CD8-positive, alpha-beta memory T cell (primary cell): ENCODE measurements around the gene ADGRD2. TPM values are rescaled to one million over a fixed set of nuclear protein-coding genes. Genes with fewer than 3 reads are reported as not detected.

ENCODE experiments used
- CTCF ChIA-PET: fragments of 350-600 bp; sonication (Branson Sonifier 250); formaldehyde crosslinking; loops from one replicate; lab custom pipeline; 2021; ENCODE audit warnings: antibody characterized with exemption; lab: Charles Lee
- POLR2A ChIA-PET: fragments of 350-600 bp; sonication (Branson Sonifier 250); formaldehyde crosslinking; loops from one replicate; lab custom pipeline; 2021; ENCODE audit warnings: antibody characterized with exemption; lab: Charles Lee
- DNase-seq, 5 donors: peaks; one replicate each; pipeline versions ENCODE4 v3.0.0 to v3.0.0-alpha.2; 2020 to 2022; ENCODE audit warnings: mixed read lengths in 1 of 5
- H3K27ac ChIP-seq: one replicate; pipeline ENCODE4 v1.7.0; 2013; ENCODE audit warnings: low read depth, mild to moderate bottlenecking, low read length, moderate library complexity
- H3K27me3 ChIP-seq: 2 replicates; pipeline ENCODE4 v1.7.0; 2013; ENCODE audit warnings: low read length, mild to moderate bottlenecking; ENCODE audit not compliant: insufficient read depth, poor library complexity, severe bottlenecking
- H3K36me3 ChIP-seq: 2 replicates; pipeline ENCODE4 v1.7.0; 2013; ENCODE audit warnings: mild to moderate bottlenecking, low read length, moderate library complexity; ENCODE audit not compliant: insufficient read depth
- H3K4me1 ChIP-seq: 2 replicates; pipeline ENCODE4 v1.7.0; 2013; ENCODE audit warnings: mild to moderate bottlenecking, low read length, moderate library complexity; ENCODE audit not compliant: insufficient read depth
- H3K4me3 ChIP-seq: 2 replicates; pipeline ENCODE4 v1.7.0; 2013; ENCODE audit warnings: mild to moderate bottlenecking, low read length
- H3K9me3 ChIP-seq: 2 replicates; pipeline ENCODE4 v1.7.0; 2013; ENCODE audit warnings: mild to moderate bottlenecking, low read length
- H3K27ac Mint-ChIP-seq, 8 donors: one replicate each; pipeline ENCODE4 v1.8.0; 2020 to 2021; ENCODE audit warnings: mixed read lengths in 8 of 8, mild to moderate bottlenecking in 6 of 8, inconsistent platforms in 3 of 8, moderate library complexity in 3 of 8
- H3K27me3 Mint-ChIP-seq, 2 donors: one replicate each; pipeline ENCODE4 v1.8.0; 2020 to 2021; ENCODE audit warnings: mixed read lengths in 2 of 2, mild to moderate bottlenecking in 1 of 2, moderate library complexity in 1 of 2
- H3K36me3 Mint-ChIP-seq, 3 donors: one replicate each; pipeline ENCODE4 v1.8.0; 2020 to 2021; ENCODE audit warnings: mixed read lengths in 3 of 3, inconsistent platforms in 1 of 3, mild to moderate bottlenecking in 1 of 3
- H3K4me1 Mint-ChIP-seq, 3 donors: one replicate each; pipeline ENCODE4 v1.8.0; 2020 to 2021; ENCODE audit warnings: mixed read lengths in 3 of 3, inconsistent platforms in 1 of 3, mild to moderate bottlenecking in 1 of 3
- H3K4me3 Mint-ChIP-seq, 7 donors: one replicate each; pipeline ENCODE4 v1.8.0; 2020 to 2021; ENCODE audit warnings: mixed read lengths in 7 of 7, mild to moderate bottlenecking in 6 of 7, moderate library complexity in 4 of 7, inconsistent platforms in 2 of 7
- H3K9me3 Mint-ChIP-seq, 5 donors: one replicate each; pipeline ENCODE4 v1.8.0; 2020 to 2022; ENCODE audit warnings: mixed read lengths in 5 of 5, mild to moderate bottlenecking in 3 of 5, moderate library complexity in 2 of 5, inconsistent platforms in 1 of 5
- polyA plus RNA-seq: library from polyadenylated mRNA; unstranded; fragments of 300-500 nt; fragmentation: Illumina TruSeq; gene quantifications from one replicate; pipeline ENCODE4 v1.2.3, GENCODE V29; 2021
- total RNA-seq, 2 experiments: library from RNA; stranded (reverse); gene quantifications; one replicate each; pipeline ENCODE4 v1.2.3, GENCODE V29; 2021

Gene ADGRD2
- total and polyA plus RNA-seq, 3 experiments from 2014 or later: not detected

DNA sequence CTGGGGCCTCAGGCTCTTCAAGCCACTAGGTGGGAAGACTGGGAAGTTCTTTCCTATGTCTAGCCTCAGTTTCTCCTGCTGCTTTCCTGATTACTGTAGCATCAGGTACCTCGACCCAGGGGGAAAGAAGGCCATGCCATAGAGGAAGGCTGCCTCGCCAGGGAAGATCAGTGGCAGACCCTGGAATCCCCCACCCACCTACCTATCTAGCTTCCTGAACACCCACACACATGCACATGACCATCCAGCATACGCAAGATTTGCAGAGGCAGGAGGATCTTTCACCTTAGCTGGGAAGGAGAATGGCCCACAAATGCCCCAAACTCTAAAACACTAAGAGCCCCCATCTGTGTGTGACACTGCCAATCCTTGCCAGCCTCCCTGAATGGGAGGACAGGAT lies 49.0 kb downstream of the ADGRD2 start:
- Histone ChIP-seq H3K36me3 (no peaks in the 10 kb centered on the region), H3K4me1 (peaks cover 20% of the 10 kb centered on the region), H3K9me3 (no peaks in the 10 kb centered on the region), H3K27me3 (peaks cover 6% of the 10 kb centered on the region), H3K27ac (no peak overlapping the region), H3K4me3 (no peak overlapping the region)
- peaks cover 7 to 25% (median 11%) of the 10 kb centered on the region in 3 donors for H3K4me1 Mint-ChIP-seq
- ChIA-PET POLR2A (no interaction called here), CTCF (no interaction called here)
- H3K27me3 Mint-ChIP-seq: peaks cover 16 to 35% of the 10 kb centered on the region in 2 donors
- H3K9me3 Mint-ChIP-seq: no peaks in the 10 kb centered on the region
- H3K27ac Mint-ChIP-seq: no peak overlapping the region
- H3K36me3 Mint-ChIP-seq: no peaks in the 10 kb centered on the region
- peak overlapping the region in 1 of 7 donors; percentile 52 for H3K4me3 Mint-ChIP-seq
- DNase-seq: no peak

GRCh38 chr9:124500028-124500795 lies 50.0 kb downstream of the ADGRD2 start:
- Mint-ChIP-seq H3K9me3 (no peaks in the 10 kb centered on the region), H3K4me3 (no peak overlapping the region), H3K27me3 (peaks cover 19 to 35% of the 10 kb centered on the region in 2 donors), H3K27ac (no peak overlapping the region), H3K4me1 (peaks cover 7 to 22% (median 11%) of the 10 kb centered on the region in 3 donors), H3K36me3 (no peaks in the 10 kb centered on the region)
- Histone ChIP-seq H3K9me3 (no peaks in the 10 kb centered on the region), H3K27ac (no peak overlapping the region), H3K36me3 (no peaks in the 10 kb centered on the region), H3K27me3 (peaks cover 9% of the 10 kb centered on the region), H3K4me3 (no peak overlapping the region), H3K4me1 (peaks cover 20% of the 10 kb centered on the region)
- ChIA-PET CTCF (no interaction called here), POLR2A (no interaction called here)
- DNase-seq: peak in 1 of 5 donors; percentile 24

GRCh38 chr9:124500796-124501611 lies 50.8 kb downstream of the ADGRD2 start:
- Mint-ChIP-seq H3K27me3 (peaks cover 23 to 36% of the 10 kb centered on the region in 2 donors), H3K36me3 (no peaks in the 10 kb centered on the region), H3K4me3 (no peak overlapping the region), H3K9me3 (no peaks in the 10 kb centered on the region), H3K4me1 (peaks cover 4 to 18% (median 8%) of the 10 kb centered on the region in 3 donors), H3K27ac (no peak overlapping the region)
- peaks cover 14% of the 10 kb centered on the region for H3K4me1 ChIP-seq
- peaks cover 14% of the 10 kb centered on the region for H3K27me3 ChIP-seq
- CTCF ChIA-PET: no interaction called here
- no peaks in the 10 kb centered on the region for H3K36me3 ChIP-seq
- peak in 1 of 5 donors; percentile 30 for DNase-seq
- no peak overlapping the region for H3K27ac ChIP-seq
- POLR2A ChIA-PET: interaction anchor here (0.6 kb wide), 1 partner anchor 991 kb away, joined by 3 read pairs; no protein-coding TSS in a partner anchor
- H3K9me3 ChIP-seq: no peaks in the 10 kb centered on the region
- no peak overlapping the region for H3K4me3 ChIP-seq

- no peaks in the 10 kb centered on the region for H3K36me3 ChIP-seq
Observed at GRCh38 chr9:124501771-124502320, 51.6 kb downstream of the ADGRD2 start.

DNA sequence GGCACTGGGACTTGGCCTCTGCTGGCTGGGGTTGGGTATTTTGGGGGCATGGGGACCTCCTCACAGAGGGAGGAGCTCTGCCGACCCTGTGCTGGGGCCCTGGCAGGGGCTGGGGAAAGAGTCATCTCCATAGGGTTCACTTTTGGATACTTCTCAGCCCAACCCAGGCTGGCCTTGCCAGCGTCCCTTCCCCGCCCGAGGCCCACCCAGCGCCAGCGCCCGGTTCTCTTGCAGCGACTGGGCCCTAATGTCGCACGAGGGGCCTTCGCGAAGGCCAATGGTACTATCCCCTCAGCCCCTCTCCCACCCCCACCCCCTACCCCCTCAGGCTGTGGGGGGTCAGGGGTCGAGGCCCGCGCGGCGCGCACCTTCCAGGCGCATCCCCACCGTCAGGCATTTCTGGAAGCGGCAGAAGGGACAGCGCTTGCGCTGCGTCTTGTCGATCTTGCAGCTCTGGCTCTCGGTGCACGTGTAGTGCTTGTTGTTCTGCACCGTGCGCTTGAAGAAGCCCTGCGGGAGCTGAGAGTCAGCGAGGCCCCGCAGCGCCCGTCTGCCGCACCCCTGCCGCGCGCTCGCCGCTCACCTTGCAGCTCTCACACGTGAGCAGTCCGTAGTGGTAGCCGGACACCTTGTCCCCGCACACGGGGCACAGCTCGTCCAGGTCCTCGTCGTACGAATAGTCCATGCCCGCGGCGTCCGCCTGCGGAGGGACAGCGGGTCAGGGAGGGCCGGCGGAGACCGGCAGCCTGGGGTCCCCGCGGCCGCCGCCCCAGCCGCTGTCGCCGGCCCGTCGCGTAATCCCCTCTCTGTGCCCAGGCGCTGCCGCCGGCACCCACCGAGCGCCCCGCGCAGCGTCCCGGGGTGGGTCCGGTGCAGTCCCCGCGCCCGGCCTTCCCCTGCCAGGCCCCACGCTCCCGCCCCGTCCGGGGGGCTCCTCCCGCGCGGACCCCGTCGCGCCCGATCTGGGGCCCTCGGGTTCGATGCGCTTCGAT lies 52.8 kb downstream of the ADGRD2 start:
- H3K36me3 ChIP-seq: no peaks in the 10 kb centered on the region
- Mint-ChIP-seq H3K4me3 (no peak overlapping the region), H3K9me3 (no peaks in the 10 kb centered on the region), H3K36me3 (no peaks in the 10 kb centered on the region), H3K4me1 (peaks cover 3 to 10% (median 6%) of the 10 kb centered on the region in 3 donors), H3K27ac (no peak overlapping the region), H3K27me3 (peaks cover 30 to 37% of the 10 kb centered on the region in 2 donors)
- no peak overlapping the region for H3K4me3 ChIP-seq
- CTCF ChIA-PET: no interaction called here
- no peak overlapping the region for H3K27ac ChIP-seq
- DNase-seq: peak in 1 of 5 donors; percentile 35
- no peaks in the 10 kb centered on the region for H3K9me3 ChIP-seq
- peaks cover 4% of the 10 kb centered on the region for H3K4me1 ChIP-seq
- H3K27me3 ChIP-seq: peaks cover 14% of the 10 kb centered on the region
- POLR2A ChIA-PET: no interaction called here

More at GRCh38 chr9:124501771-124502320, 51.6 kb downstream of the ADGRD2 start:
- H3K27ac ChIP-seq: no peak overlapping the region
- H3K4me1 ChIP-seq: peaks cover 6% of the 10 kb centered on the region
- H3K4me3 ChIP-seq: no peak overlapping the region
- Mint-ChIP-seq H3K4me1 (peaks cover 3 to 10% (median 6%) of the 10 kb centered on the region in 3 donors), H3K9me3 (no peaks in the 10 kb centered on the region), H3K36me3 (no peaks in the 10 kb centered on the region), H3K27ac (no peak overlapping the region), H3K27me3 (peaks cover 28 to 42% of the 10 kb centered on the region in 2 donors), H3K4me3 (no peak overlapping the region)
- CTCF ChIA-PET: no interaction called here
- peaks cover 14% of the 10 kb centered on the region for H3K27me3 ChIP-seq
- POLR2A ChIA-PET: interaction anchor here (0.6 kb wide), 1 partner anchor 990 kb away, joined by 3 read pairs; no protein-coding TSS in a partner anchor
- H3K9me3 ChIP-seq: no peaks in the 10 kb centered on the region
- peak in 1 of 5 donors; percentile 29 for DNase-seq

DNA sequence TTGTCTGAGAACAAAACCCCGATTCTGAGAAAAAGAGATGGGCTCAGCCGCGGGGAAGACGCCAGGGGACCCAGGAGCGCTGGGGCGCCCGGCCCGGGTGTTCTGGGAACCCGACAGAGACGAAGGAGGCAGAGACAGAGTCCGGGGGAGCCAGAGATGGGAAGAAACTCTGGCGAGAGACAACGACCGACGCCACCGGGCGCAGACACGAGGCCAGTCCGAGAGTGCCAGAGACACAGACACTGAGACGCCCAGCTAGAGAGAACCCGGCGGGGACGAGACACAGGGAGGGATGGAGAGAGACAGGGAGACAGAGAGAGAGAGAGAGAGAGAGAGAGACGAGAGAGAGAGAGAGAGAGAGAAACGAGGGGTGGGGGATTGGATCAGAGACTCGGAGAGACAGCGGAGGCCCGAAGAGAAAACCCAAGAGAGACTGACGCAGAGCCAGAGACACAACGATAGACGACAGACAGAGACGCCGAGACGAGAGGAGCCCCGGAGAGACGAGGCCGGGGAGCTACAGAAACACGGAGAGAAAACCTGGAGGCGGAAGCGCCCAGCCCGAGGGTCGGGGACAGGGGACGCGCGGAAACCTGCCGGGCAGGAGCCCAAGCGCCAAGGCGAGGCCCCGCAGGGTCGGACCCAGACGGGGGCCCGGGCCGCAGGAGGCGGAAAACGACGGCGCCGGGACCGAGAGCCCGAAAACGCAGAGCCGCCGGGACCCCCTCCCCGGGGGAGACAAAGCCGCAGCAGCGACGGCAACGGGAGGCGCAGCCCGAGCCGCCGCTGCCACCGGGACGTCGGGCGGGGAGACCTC lies 53.7 kb downstream of the ADGRD2 start:
- Mint-ChIP-seq H3K4me3 (peak overlapping the region in 6 of 7 donors; percentile 55 to 71 (median 66)), H3K4me1 (peaks cover 3 to 10% (median 6%) of the 10 kb centered on the region in 3 donors), H3K27ac (no peak overlapping the region), H3K27me3 (peaks cover 30 to 37% of the 10 kb centered on the region in 2 donors), H3K36me3 (no peaks in the 10 kb centered on the region), H3K9me3 (no peaks in the 10 kb centered on the region)
- Histone ChIP-seq H3K36me3 (no peaks in the 10 kb centered on the region), H3K27ac (no peak overlapping the region), H3K4me1 (peaks cover 4% of the 10 kb centered on the region), H3K4me3 (no peak overlapping the region), H3K9me3 (no peaks in the 10 kb centered on the region), H3K27me3 (peaks cover 14% of the 10 kb centered on the region)
- DNase-seq: peak in 1 of 5 donors; percentile 30
- ChIA-PET CTCF (no interaction called here), POLR2A (no interaction called here)
